Measurements from ENCODE around the gene PIGH. TPM values are rescaled to one million over a fixed set of nuclear protein-coding genes. Genes with fewer than 3 reads are reported as not detected.
"Not testable (repeated sequence)": the region's sequence is repeated elsewhere in the genome, so short reads cannot be mapped to it uniquely, and the experiment has no call there.

Gene PIGH, protein sequence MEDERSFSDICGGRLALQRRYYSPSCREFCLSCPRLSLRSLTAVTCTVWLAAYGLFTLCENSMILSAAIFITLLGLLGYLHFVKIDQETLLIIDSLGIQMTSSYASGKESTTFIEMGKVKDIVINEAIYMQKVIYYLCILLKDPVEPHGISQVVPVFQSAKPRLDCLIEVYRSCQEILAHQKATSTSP
- total RNA-seq = 16.0 TPM

- DNase-seq = peak; percentile 94
Measured at GRCh38 chr14:67599698-67600561, at the start of gene PIGH. Gene PIGH, minus strand, starts transcription at chr14:67600268. Its CDS starts 65 bp downstream, at chr14:67600203.

DNA sequence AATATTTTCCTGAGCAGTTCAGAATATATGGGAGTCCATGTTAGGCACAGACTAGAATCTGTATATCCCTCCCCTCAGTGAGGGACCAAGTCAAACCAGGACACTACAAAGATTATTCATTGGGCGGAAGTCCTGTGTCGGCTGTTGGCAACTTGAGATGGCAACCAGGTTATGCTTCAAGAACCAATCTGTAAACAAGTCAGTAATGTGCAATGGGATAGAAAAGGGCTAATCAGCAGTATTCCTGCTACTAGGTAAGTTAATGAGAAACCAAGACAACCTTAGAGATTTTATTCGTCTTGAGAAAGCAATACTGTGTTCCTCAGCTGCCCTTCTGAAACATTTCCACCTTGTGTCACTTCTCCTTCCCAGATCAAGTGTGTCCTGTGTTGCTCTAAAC is 46.1 kb upstream of the PIGH start:
- DNase-seq = no peak

GRCh38 chr14:67645414-67645813 is 45.3 kb upstream of the PIGH start:
- no peak for DNase-seq

GRCh38 chr14:67644428-67644827 is 44.4 kb upstream of the PIGH start:
- DNase-seq = peak; percentile 48

DNA sequence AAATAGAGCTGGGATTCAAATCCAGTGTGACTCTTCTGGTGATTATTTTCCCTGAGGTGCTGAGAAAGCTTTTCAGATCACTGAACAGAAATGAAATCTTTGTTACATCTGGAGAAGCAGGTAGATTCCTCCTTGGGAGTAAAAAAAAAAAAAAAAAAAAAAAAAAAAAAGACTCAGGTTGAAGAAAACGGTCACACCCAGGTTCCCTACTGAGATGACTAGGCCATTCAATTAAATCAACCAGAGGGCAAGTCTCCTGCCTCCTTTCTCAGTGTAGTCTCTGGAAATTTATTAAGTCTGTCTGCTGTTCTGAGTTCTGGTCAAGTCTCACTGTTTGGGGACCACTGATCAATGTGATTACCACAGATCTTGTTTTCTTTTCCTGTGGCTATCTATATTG is 43.6 kb upstream of the PIGH start:
- no peak for DNase-seq

DNA sequence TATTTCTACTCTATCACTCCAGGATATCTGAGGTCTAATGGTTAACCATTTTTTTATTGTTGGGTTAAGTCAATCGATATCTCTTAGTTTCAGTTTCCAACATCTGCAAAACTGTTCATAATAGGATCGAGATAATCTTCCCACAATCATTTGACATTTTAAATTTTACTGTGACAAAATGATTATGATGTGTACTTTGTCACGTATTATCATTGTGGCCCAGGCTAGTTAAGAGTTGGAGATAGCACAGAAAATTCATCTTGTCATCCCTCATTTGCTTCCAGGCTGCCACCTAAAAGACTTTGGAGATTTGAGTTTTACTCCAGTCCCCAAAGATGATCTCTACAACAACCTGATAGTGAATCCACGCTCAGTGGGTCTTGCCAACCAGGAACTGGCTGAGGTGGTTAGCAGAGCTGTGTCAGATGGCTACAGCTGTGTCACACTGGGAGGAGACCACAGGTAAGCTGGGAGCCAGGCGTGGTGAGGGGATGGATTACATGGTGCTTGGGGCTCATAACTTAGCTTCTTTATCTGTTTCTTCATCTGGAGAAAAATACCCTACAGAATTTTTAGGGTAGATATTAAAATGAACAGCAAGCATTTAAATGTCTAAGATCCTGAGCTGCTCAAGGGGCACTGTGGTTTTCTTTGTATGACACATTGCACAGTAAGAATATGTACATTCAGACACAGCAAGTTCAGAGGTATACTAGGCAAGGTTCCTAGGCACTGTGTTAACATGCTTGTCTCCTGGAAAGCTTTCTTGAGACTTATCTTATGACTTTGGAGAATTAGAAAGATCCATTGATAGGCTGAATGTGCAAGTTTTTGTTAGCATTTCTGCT is 42.1 kb upstream of the PIGH start:
- DNase-seq = no peak

DNA sequence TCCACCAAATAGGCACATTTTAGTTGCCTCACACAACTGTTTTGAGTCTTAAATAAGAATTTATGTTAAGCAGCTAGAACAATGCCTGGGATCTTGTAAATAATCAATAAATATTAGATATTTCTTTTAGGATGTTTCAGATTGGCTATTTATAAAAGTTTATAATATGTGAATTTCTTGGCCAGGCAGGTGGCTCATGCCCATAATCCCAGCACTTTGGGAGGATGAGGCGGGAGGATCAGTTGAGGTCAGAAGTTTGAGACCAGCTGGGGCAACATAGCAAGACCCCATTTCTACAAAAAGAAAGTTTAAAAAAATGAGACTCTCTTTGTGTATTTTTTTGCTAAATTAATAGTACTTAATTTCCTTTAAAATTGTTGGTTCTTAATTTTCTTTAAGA is 41.4 kb upstream of the PIGH start:
- DNase-seq = no peak

DNA sequence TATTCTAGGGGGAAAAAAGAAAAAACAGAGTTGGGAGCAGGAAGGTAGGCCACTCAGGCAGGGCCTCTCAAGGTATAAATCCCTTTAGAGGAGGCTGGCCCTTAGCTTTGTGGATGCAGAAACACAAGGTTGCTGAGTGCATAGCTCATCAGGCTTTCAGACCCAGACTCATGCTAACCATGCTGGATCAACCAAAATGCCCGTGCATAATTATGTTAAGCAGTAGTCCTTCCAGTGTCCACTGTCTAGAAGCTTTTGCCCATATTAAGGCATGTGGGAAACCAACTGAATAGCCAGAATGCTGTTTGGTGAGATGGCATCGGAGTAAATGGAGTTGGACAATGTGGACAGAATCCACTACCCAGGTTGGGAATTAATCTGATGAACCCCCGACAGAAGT is 38.6 kb upstream of the PIGH start:
- no peak for DNase-seq

DNA sequence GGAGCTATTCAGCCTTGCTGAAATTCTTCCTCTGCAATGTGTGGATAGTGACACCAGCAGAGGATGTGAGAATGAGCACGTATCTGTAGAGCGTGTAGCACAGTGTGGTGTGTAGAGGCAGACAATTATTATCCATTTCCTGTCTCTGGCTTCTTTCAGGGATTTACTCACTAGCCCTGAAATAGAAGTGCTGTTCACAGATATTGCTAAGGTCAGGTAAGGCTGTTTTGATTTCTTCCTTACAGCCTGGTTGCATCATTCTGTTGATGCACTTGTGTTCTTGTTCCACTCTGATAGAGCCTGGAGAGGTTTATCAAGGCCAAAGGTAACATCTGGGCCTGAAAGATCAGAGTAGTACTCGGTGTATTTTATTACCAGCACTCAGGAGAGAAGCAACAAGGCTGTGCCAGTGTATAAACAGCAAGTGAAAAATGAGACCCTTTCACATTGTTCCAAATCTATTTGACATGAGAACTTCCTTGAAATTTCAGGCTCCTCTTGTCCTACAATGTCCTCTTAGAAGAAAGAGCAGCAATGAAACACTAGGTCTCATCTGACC is 36.4 kb upstream of the PIGH start:
- DNase-seq = no peak

DNA sequence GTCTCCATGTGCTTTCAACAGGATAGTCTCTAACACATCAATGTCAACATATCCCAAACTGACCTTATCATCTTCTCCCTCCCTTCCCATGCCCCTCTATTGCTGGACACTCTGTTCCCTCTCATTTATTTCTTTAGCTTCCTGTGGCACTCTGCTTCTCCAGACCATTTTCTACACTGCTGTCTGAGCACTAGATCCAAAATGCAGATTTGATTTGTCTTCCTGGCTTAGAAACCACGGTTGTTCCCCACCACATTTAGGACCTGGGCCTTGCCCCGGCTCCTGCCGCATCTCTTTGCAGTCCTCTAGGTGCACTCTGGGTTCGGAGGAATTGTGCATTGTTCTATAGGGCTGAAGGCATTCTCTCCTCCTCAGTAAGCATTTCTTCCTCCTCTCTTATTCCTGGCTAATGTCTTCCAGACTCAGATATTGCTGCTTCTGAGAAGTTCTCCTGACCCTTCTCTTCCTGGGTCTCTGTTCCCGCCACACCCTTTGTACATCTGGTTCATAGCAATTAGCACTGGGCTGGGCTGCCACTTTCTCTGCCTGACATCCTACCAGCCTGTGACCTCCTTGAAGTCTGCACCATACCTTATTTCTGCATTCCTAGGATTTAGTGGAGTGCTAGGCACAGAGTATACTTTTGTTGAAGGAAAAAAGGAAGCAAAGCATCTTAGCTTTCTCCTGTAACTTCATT is 33.5 kb upstream of the PIGH start:
- no peak for DNase-seq

DNA sequence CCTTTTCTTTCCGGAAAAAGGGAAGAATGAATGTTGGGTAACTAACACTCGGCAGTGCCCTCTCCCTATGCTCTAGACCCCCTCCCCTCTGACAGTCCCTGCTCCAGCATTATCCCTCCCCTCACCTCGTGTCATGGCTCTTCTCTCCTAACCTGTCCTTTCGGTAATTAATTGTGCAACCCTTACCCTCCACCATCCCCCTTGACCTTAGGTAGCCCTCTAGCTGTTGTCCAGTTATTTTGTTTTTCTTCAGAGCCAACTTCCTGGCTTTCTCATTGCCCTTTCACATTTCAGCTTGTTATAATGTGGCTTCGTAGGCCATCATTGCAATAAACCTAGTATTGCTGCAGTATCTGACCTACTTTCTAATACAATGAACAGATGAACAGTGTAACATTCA is 30.9 kb upstream of the PIGH start:
- DNase-seq = no peak

- no peak for DNase-seq
Measured at GRCh38 chr14:67630186-67630585, 30.1 kb upstream of the PIGH start.

DNA sequence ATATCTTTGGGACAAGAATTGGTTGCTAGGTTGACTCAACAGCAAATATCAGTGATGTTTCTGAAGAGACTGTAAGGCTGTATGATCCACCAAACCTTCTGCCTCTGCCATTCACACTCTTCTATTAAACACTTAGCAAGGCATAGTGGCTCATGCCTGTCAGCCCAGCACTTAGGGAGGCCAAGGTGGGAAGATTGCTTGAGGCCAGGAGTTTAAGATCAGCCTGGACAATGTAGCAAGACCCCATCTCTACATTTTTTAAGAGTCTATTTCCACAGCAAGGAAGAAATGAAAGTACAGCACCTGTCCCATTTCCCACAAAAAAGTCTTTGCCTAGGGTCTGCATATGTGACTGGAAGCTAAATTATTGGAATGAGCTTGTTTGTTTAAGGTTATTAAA is 27.5 kb upstream of the PIGH start:
- DNase-seq = no peak

DNA sequence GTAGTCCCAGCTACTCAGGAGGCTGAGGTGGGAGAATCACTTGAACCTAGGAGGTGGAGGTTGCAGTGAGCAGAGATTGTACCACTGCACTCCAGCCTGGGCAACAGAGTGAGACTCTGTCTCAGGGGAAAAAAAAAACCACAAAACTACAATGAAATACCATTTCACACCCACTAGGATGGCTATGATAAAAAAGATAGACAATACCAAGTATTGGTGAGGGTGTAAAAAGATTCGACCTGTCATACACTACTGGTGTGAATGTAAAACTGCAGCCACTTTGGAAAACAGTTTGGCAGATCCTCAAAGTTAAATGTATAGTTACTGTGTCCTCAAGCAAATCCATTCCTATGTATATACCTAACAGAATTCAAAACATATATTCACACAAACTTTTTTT is 26.1 kb upstream of the PIGH start:
- not testable (repeated sequence) for DNase-seq

DNA sequence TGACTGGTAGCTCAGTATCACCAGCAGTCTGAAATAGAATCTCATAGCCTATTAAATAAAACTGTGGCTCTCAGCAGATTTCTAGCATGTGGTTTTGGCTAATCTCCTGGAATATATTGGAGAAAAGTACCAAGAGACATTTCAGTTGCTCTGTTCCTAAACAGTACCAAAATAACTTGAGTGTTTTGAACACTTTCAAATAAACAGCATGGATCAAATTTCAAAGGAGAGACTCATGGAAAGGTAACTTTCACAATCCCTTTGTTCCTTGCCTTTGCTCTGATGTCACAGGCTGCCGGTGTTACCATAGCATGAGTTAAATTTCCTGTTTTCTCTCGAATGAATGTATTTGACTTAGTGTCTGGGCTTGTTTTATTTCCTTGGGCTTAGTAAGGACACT is 23.0 kb upstream of the PIGH start:
- DNase-seq = no peak

GRCh38 chr14:67622675-67623074 is 22.6 kb upstream of the PIGH start:
- DNase-seq = no peak

GRCh38 chr14:67620217-67620785 is 20.2 kb upstream of the PIGH start:
- peak; percentile 27 for DNase-seq

- peak; percentile 94 for DNase-seq
Measured at GRCh38 chr14:67619446-67620216, 19.6 kb upstream of the PIGH start, which contains the start of gene ARG2. Gene ARG2, plus strand, starts transcription at chr14:67619920. Its CDS starts 58 bp downstream, at chr14:67619978.

DNA sequence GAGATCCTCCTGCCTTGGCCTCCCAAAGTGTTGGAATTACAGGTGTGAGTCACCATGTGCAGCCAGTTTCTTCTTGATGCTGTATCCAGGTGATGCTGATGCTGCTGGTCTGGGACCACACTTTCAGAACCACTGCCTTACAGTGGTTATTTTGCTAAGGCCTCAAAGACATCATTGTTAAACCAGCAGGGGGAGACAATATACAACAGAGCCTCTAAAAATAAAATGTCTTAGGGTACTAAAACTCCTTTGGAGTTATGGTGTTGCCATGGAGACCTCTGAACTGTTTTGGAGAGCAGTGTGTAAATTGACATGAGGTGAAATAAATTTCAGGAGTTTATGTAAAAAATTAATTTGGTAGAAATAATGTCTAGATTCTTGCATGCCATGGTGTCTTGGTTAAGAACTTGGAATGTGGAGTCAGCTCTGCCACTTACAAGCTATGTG is 18.6 kb upstream of the PIGH start:
- peak; percentile 80 for DNase-seq

DNA sequence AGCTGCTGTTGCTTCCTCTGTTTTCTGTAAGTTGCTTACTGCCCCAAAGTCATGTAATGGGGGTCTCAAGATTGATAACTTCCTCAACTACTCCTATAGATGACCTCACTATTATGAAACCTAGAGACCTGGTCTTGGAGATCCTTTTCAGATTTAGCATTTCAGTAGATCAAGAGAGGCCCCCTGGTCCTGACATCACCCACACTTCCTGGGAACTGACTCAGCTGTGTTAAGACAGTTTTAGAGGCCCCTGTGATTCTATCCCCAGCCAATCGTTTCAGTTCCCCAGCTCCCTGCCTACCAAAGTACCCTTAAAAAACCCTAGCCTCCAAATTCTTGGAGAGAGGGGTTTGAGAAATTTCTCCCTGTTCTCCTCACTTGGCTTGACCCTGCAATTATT is 10.4 kb upstream of the PIGH start:
- DNase-seq = no peak

Data from tongue (tissue), 2 donors.